Neural progenitor cell (in vitro differentiated cells): ENCODE results near the gene GALNT8. TPM values are rescaled to one million over a fixed set of nuclear protein-coding genes. Genes with fewer than 3 reads are reported as not detected.

Experiments used
- DNase-seq: peaks from one replicate; pipeline ENCODE4 v3.0.0-alpha.2; 2016; ENCODE audit warnings: low spot score
- H2AFZ ChIP-seq: fragments of 200-600 bp; sonication (generic); replicated peaks from 2 replicates; pipeline ENCODE4 v1.6.1; 2016; ENCODE audit warnings: antibody characterized with exemption
- H3F3A ChIP-seq: fragments of 200-600 bp; sonication (generic); 2 replicates; pipeline ENCODE4 v1.6.1; 2016; ENCODE audit warnings: antibody characterized with exemption, low read depth
- H3K27ac ChIP-seq: fragments of 200-600 bp; sonication (generic); 2 replicates; pipeline ENCODE4 v1.5.1; 2016; ENCODE audit warnings: mild to moderate bottlenecking
- H3K27me3 ChIP-seq: fragments of 200-600 bp; sonication (generic); 2 replicates; pipeline ENCODE4 v1.6.1; 2016; ENCODE audit warnings: mild to moderate bottlenecking, moderate library complexity
- H3K36me3 ChIP-seq: fragments of 200-600 bp; sonication (generic); 2 replicates; pipeline ENCODE4 v1.5.1; 2016
- H3K4me1 ChIP-seq: fragments of 200-600 bp; sonication (generic); 2 replicates; pipeline ENCODE4 v1.6.1; 2016; ENCODE audit warnings: mixed run types
- H3K4me2 ChIP-seq: fragments of 200-600 bp; sonication (generic); 2 replicates; pipeline ENCODE4 v1.6.1; 2016
- H3K4me3 ChIP-seq: fragments of 200-600 bp; sonication (generic); 2 replicates; pipeline ENCODE4 v1.5.1; 2016
- H3K79me2 ChIP-seq: fragments of 200-600 bp; sonication (generic); 2 replicates; pipeline ENCODE4 v1.6.1; 2016; ENCODE audit warnings: low read depth
- H3K9ac ChIP-seq: fragments of 200-600 bp; sonication (generic); 2 replicates; pipeline ENCODE4 v1.6.1; 2016
- H3K9me3 ChIP-seq: fragments of 200-600 bp; sonication (generic); 2 replicates; pipeline ENCODE4 v1.5.1; 2016; ENCODE audit warnings: low read depth
- H4K20me1 ChIP-seq: fragments of 200-600 bp; sonication (generic); 2 replicates; pipeline ENCODE4 v1.6.1; 2016; ENCODE audit warnings: low read depth
- H3K27ac Mint-ChIP-seq: 3 replicates; pipeline ENCODE4 v1.8.0; 2021; ENCODE audit warnings: mixed read lengths
- H3K27me3 Mint-ChIP-seq: 2 replicates; pipeline ENCODE4 v1.8.0; 2022; ENCODE audit warnings: low read depth, mild to moderate bottlenecking, inconsistent platforms, moderate library complexity, mixed read lengths; ENCODE audit not compliant: insufficient read depth
- H3K36me3 Mint-ChIP-seq: 3 replicates; pipeline ENCODE4 v1.8.0; 2021; ENCODE audit warnings: mixed read lengths
- H3K4me1 Mint-ChIP-seq: 3 replicates; pipeline ENCODE4 v1.8.0; 2021; ENCODE audit warnings: mixed read lengths
- H3K4me3 Mint-ChIP-seq: 3 replicates; pipeline ENCODE4 v1.8.0; 2021; ENCODE audit warnings: mild to moderate bottlenecking, moderate library complexity, mixed read lengths
- H3K9me3 Mint-ChIP-seq: 3 replicates; pipeline ENCODE4 v1.8.0; 2020; ENCODE audit warnings: mixed read lengths
- CTCF ChIP-seq: fragments of 200-600 bp; sonication (generic); IDR thresholded peaks from 2 replicates; pipeline ENCODE4 v1.5.1; 2017; ENCODE audit warnings: antibody characterized with exemption, mild to moderate bottlenecking
- EZH2 ChIP-seq: fragments of 200-600 bp; sonication (generic); IDR thresholded peaks from 2 replicates; pipeline ENCODE4 v1.6.1; 2017; ENCODE audit warnings: antibody characterized with exemption, mild to moderate bottlenecking, moderate library complexity
- EZH2phosphoT487 ChIP-seq: fragments of 200-600 bp; sonication (generic); IDR thresholded peaks from 2 replicates; pipeline ENCODE4 v1.6.1; 2017; ENCODE audit warnings: antibody characterized with exemption
- total RNA-seq: library from RNA; depleted of rRNA; stranded (reverse); fragments of >200 nt; gene quantifications from 2 replicates; pipeline ENCODE4 v1.2.3, GENCODE V29; 2015; ENCODE audit warnings: low replicate concordance

The GALNT8 gene
- total RNA-seq, 1 donor from 2014 or later = 2.6 TPM

- Mint-ChIP-seq H3K27me3 (no peaks in the 10 kb centered on the region), H3K4me1 (peaks cover 7% of the 10 kb centered on the region), H3K9me3 (no peaks in the 10 kb centered on the region), H3K27ac (no peak overlapping the region), H3K36me3 (peaks cover 2% of the 10 kb centered on the region), H3K4me3 (no peak overlapping the region)
- H3K27me3 ChIP-seq = no peaks in the 10 kb centered on the region
- H3F3A ChIP-seq = peaks cover 6% of the 10 kb centered on the region
- DNase-seq = no peak
- no peaks in the 10 kb centered on the region for H3K79me2 ChIP-seq
- H2AFZ ChIP-seq = no peak overlapping the region
- H3K4me1 ChIP-seq = peaks cover 13% of the 10 kb centered on the region
- no peaks in the 10 kb centered on the region for H3K9me3 ChIP-seq
- TF ChIP-seq EZH2phosphoT487 (no peak), CTCF (no peak), EZH2 (no peak)
- H3K9ac ChIP-seq = no peak overlapping the region
- H4K20me1 ChIP-seq = no peaks in the 10 kb centered on the region
- H3K27ac ChIP-seq = no peak overlapping the region
- H3K4me2 ChIP-seq = no peak overlapping the region
- H3K4me3 ChIP-seq = no peak overlapping the region
- H3K36me3 ChIP-seq = no peaks in the 10 kb centered on the region
These were observed 18.6 kb upstream of the GALNT8 start for GRCh38 chr12:4701395-4702190.

DNA sequence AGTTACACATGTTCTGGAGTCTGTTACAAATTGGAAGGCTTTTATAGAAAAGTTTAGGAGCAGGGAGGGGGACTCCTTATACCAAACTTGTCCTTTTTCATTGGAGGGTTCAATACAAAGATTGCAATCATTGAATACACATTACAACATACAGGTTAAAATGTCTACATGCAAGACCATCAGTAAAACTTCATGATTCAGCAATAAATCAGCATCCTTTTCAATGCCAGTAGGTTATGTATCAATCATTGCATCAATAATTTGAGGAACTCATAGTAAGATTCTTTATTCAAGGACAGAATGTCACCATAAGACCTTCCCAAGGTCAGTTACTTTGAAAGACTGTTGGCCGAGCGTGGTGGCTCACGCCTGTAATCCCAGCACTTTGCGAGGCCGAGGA, 16.5 kb upstream of the GALNT8 start:
- H3K9me3 ChIP-seq = no peaks in the 10 kb centered on the region
- H3K4me1 ChIP-seq = peaks cover 13% of the 10 kb centered on the region
- TF ChIP-seq EZH2 = no peak
- TF ChIP-seq CTCF = no peak
- TF ChIP-seq EZH2phosphoT487 = no peak
- no peak overlapping the region for H3K27ac ChIP-seq
- H3K9ac ChIP-seq = no peak overlapping the region
- H3K4me3 ChIP-seq = no peak overlapping the region
- no peak overlapping the region for H2AFZ ChIP-seq
- peaks cover 7% of the 10 kb centered on the region for H3K4me1 Mint-ChIP-seq
- H3K27me3 Mint-ChIP-seq = no peaks in the 10 kb centered on the region
- no peak overlapping the region for H3K4me2 ChIP-seq
- peaks cover 2% of the 10 kb centered on the region for H3K36me3 Mint-ChIP-seq
- no peaks in the 10 kb centered on the region for H4K20me1 ChIP-seq
- no peaks in the 10 kb centered on the region for H3K27me3 ChIP-seq
- H3K79me2 ChIP-seq = no peaks in the 10 kb centered on the region
- H3K4me3 Mint-ChIP-seq = no peak overlapping the region
- no peak for DNase-seq
- no peaks in the 10 kb centered on the region for H3K9me3 Mint-ChIP-seq
- H3F3A ChIP-seq = peaks cover 6% of the 10 kb centered on the region
- H3K36me3 ChIP-seq = no peaks in the 10 kb centered on the region
- no peak overlapping the region for H3K27ac Mint-ChIP-seq

DNA sequence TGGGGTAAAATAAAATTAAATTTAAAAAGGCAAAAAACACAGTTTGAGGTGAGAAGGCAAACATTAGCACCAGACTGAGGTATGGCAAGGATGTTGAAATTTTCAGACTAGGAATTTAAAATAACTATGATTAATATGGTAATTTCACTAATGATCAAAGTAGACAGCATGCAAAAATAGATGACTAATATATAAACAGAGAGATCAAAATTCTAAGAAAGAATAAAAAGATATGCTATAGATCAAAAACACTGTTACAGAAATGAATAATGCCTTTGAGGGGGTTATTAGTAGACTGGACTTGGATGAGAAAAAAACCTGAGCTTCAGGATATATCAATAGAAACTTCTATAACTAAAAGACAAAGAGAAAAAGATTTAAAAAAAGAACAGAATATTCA, 14.4 kb upstream of the GALNT8 start:
- Histone ChIP-seq H3F3A (no peaks in the 10 kb centered on the region), H3K4me3 (no peak overlapping the region), H3K79me2 (no peaks in the 10 kb centered on the region), H3K36me3 (no peaks in the 10 kb centered on the region), H4K20me1 (no peaks in the 10 kb centered on the region), H2AFZ (no peak overlapping the region), H3K9me3 (no peaks in the 10 kb centered on the region), H3K4me2 (no peak overlapping the region), H3K27ac (no peak overlapping the region), H3K9ac (no peak overlapping the region), H3K27me3 (no peaks in the 10 kb centered on the region), H3K4me1 (peaks cover 5% of the 10 kb centered on the region)
- peaks cover 2% of the 10 kb centered on the region for H3K36me3 Mint-ChIP-seq
- no peak overlapping the region for H3K27ac Mint-ChIP-seq
- no peak for TF ChIP-seq CTCF
- H3K27me3 Mint-ChIP-seq = no peaks in the 10 kb centered on the region
- peaks cover 3% of the 10 kb centered on the region for H3K4me1 Mint-ChIP-seq
- no peak overlapping the region for H3K4me3 Mint-ChIP-seq
- no peak for DNase-seq
- H3K9me3 Mint-ChIP-seq = no peaks in the 10 kb centered on the region
